Measurements from ENCODE around the gene MORC4. TPM values are rescaled to one million over a fixed set of nuclear protein-coding genes. Genes with fewer than 3 reads are reported as not detected.

The MORC4 gene
- total RNA-seq, 1 donor = 38.4 TPM

- no peak for DNase-seq (ENCODE audit: low read depth)
- H3K4me3 ChIP-seq (ENCODE audit: low read depth, low read length) = no peak overlapping the region
- TF ChIP-seq CTCF (IDR thresholded peaks at IDR 0.05; ENCODE audit: insufficient read depth, low read length) = no peak
Measured at GRCh38 chrX:106891762-106892460, 108.1 kb downstream of the MORC4 start.

Other genes with a start within 250 kb of the MORC4 start
- gene TBC1D8B, start 197.5 kb downstream of the MORC4 start, total RNA-seq (ENCODE audit: low replicate concordance) = 17.1 and 17.3 TPM in 2 replicates
- gene RIPPLY1, start 96.9 kb downstream of the MORC4 start, total RNA-seq (ENCODE audit: low replicate concordance) = not detected in 2 replicates
- gene CLDN2, start 79.8 kb downstream of the MORC4 start, total RNA-seq (ENCODE audit: low replicate concordance) = not detected in 2 replicates
- gene RBM41, start 118.6 kb upstream of the MORC4 start, total RNA-seq (ENCODE audit: low replicate concordance) = 17.4 and 17.7 TPM in 2 replicates
- 0.09 TPM in 1 of 2 replicates, not detected in the other for gene NUP62CL, start 206.2 kb upstream of the MORC4 start, total RNA-seq (ENCODE audit: low replicate concordance)
- gene DNAAF6, start 206.4 kb upstream of the MORC4 start, total RNA-seq (ENCODE audit: low replicate concordance) = not detected in 2 replicates